Ascending aorta (tissue), 2 donors: ENCODE data around the gene CRY1. TPM values are rescaled to one million over a fixed set of nuclear protein-coding genes. Genes with fewer than 3 reads are reported as not detected.
A peak's percentile ranks its signal among the peaks of the same experiment; 100 is the strongest.

Source experiments
- DNase-seq, 2 donors: peaks; one replicate each; pipeline ENCODE4 v3.0.0-alpha.2; 2019; ENCODE audit warnings: low spot score in 2 of 2
- H3K27ac ChIP-seq, 2 donors: fragments of 200-600 bp; sonication (generic); one replicate each; pipeline ENCODE4 v1.5.1; 2016 to 2017; ENCODE audit warnings: mild to moderate bottlenecking in 1 of 2
- H3K27me3 ChIP-seq: fragments of 200-600 bp; sonication (generic); one replicate; pipeline ENCODE4 v1.5.1; 2017
- H3K36me3 ChIP-seq, 2 donors: fragments of 200-600 bp; sonication (generic); one replicate each; pipeline ENCODE4 v1.5.1; 2016
- H3K4me1 ChIP-seq, 2 donors: fragments of 200-600 bp; sonication (generic); one replicate each; pipeline ENCODE4 v1.5.1; 2016 to 2017; ENCODE audit warnings: mild to moderate bottlenecking in 1 of 2
- H3K4me3 ChIP-seq, 2 donors: fragments of 200-600 bp; sonication (generic); one replicate each; pipeline ENCODE4 v1.5.1; 2016 to 2017; ENCODE audit warnings: mild to moderate bottlenecking in 1 of 2
- H3K9me3 ChIP-seq, 2 donors: fragments of 200-600 bp; sonication (generic); one replicate each; pipeline ENCODE4 v1.5.1; 2016
- CTCF ChIP-seq, 3 experiments: fragments of 200-600 bp in 2 of 3; fragments of 450-650 bp in 1 of 3; sonication (generic) in 2 of 3; IDR thresholded peaks; one replicate each; pipeline ENCODE4 v1.5.1; 2016 to 2019; ENCODE audit warnings: antibody characterized with exemption in 3 of 3, mild to moderate bottlenecking in 1 of 3, moderate library complexity in 1 of 3
- intact Hi-C: fragments of 100-400 bp; cut with DNase I; formaldehyde crosslinking; loops from one replicate; pipeline ENCODE4 v1.15.1; 2023
- total RNA-seq: library from RNA; depleted of rRNA; stranded (reverse); fragments of >200 nt; gene quantifications from one replicate; pipeline ENCODE4 v1.1.0, GENCODE V29; 2016

The CRY1 gene
- total RNA-seq, 1 donor from 2014 or later = 23.0 TPM

GRCh38 chr12:106978035-106978800 lies 115.1 kb downstream of the CRY1 start:
- H3K4me1 ChIP-seq = peaks cover 5 to 36% of the 10 kb centered on the region in 2 donors
- intact Hi-C loops = no loop called here
- H3K4me3 ChIP-seq = no peak overlapping the region
- peaks cover 0 to 3% of the 10 kb centered on the region in 2 donors for H3K36me3 ChIP-seq
- no peaks in the 10 kb centered on the region for H3K27me3 ChIP-seq
- TF ChIP-seq CTCF (IDR thresholded peaks at IDR 0.05) = no peak
- DNase-seq = no peak
- H3K9me3 ChIP-seq = no peaks in the 10 kb centered on the region
- H3K27ac ChIP-seq = peak overlapping the region in 1 of 2 donors; percentile 15

- H3K27me3 ChIP-seq = no peaks in the 10 kb centered on the region
- no peak overlapping the region for H3K4me3 ChIP-seq
- no peaks in the 10 kb centered on the region for H3K9me3 ChIP-seq
- no peak for TF ChIP-seq CTCF (IDR thresholded peaks at IDR 0.05)
- H3K4me1 ChIP-seq = peaks cover 2 to 36% of the 10 kb centered on the region in 2 donors
- DNase-seq = no peak
- intact Hi-C loops = no loop called here
- peaks cover 3 to 9% of the 10 kb centered on the region in 2 donors for H3K36me3 ChIP-seq
- H3K27ac ChIP-seq = peak overlapping the region; percentile 26 to 28
Observed at GRCh38 chr12:106976668-106977067, 116.7 kb downstream of the CRY1 start.

GRCh38 chr12:106975993-106976658 lies 117.2 kb downstream of the CRY1 start:
- Histone ChIP-seq H3K4me1 (peaks cover 2 to 33% of the 10 kb centered on the region in 2 donors), H3K27me3 (no peaks in the 10 kb centered on the region), H3K9me3 (no peaks in the 10 kb centered on the region), H3K36me3 (peaks cover 8 to 14% of the 10 kb centered on the region in 2 donors), H3K4me3 (no peak overlapping the region), H3K27ac (peak overlapping the region in 1 of 2 donors; percentile 39)
- intact Hi-C loops = no loop called here
- no peak for TF ChIP-seq CTCF (IDR thresholded peaks at IDR 0.05)
- no peak for DNase-seq

GRCh38 chr12:106975098-106975497 lies 118.3 kb downstream of the CRY1 start:
- no peak for DNase-seq
- no peaks in the 10 kb centered on the region for H3K9me3 ChIP-seq
- H3K36me3 ChIP-seq = peaks cover 17 to 21% of the 10 kb centered on the region in 2 donors
- H3K27me3 ChIP-seq = no peaks in the 10 kb centered on the region
- intact Hi-C loops = no loop called here
- H3K27ac ChIP-seq = no peak overlapping the region
- TF ChIP-seq CTCF (IDR thresholded peaks at IDR 0.05) = no peak
- no peak overlapping the region for H3K4me3 ChIP-seq
- peaks cover 2 to 30% of the 10 kb centered on the region in 2 donors for H3K4me1 ChIP-seq

GRCh38 chr12:106974511-106974910 lies 118.8 kb downstream of the CRY1 start:
- Histone ChIP-seq H3K9me3 (no peaks in the 10 kb centered on the region), H3K4me1 (peaks cover 2 to 30% of the 10 kb centered on the region in 2 donors), H3K4me3 (no peak overlapping the region), H3K36me3 (peaks cover 18 to 22% of the 10 kb centered on the region in 2 donors), H3K27ac (no peak overlapping the region), H3K27me3 (no peaks in the 10 kb centered on the region)
- no peak for TF ChIP-seq CTCF (IDR thresholded peaks at IDR 0.05)
- DNase-seq = no peak
- intact Hi-C loops = no loop called here
